GM23338 (cell line): ENCODE results near the gene COL24A1. TPM values are rescaled to one million over a fixed set of nuclear protein-coding genes. Genes with fewer than 3 reads are reported as not detected.
"Not testable (repeated sequence)": the region's sequence is repeated elsewhere in the genome, so short reads cannot be mapped to it uniquely, and the experiment has no call there.

Source experiments
- ATAC-seq: fragments of 200-7000 bp; cut with Tn5 transposase; 3 replicates; pipeline ENCODE4 v1.9.1; 2020
- DNase-seq: peaks from one replicate; pipeline ENCODE4 v3.0.0-alpha.2; 2015; ENCODE audit warnings: low spot score
- H2AFZ ChIP-seq: fragments of 200-600 bp; sonication (generic); 2 replicates; pipeline ENCODE4 v1.8.0; 2016; ENCODE audit warnings: antibody characterized with exemption, mild to moderate bottlenecking, moderate library complexity
- H3F3A ChIP-seq: fragments of 200-600 bp; sonication (generic); replicated peaks from 2 replicates; pipeline ENCODE4 v1.8.0; 2017; ENCODE audit warnings: antibody characterized with exemption, mixed run types, low read depth
- H3K27ac ChIP-seq: fragments of 200-600 bp; sonication (generic); 2 replicates; pipeline ENCODE4 v1.6.1; 2016; ENCODE audit warnings: low read depth
- H3K27me3 ChIP-seq: fragments of 200-600 bp; sonication (generic); 2 replicates; pipeline ENCODE4 v1.8.0; 2016; ENCODE audit warnings: mild to moderate bottlenecking, mixed run types, moderate library complexity; ENCODE audit not compliant: insufficient read depth
- H3K36me3 ChIP-seq: fragments of 200-600 bp; sonication (generic); 2 replicates; pipeline ENCODE4 v1.8.0; 2016; ENCODE audit warnings: mild to moderate bottlenecking; ENCODE audit not compliant: insufficient read depth
- H3K4me1 ChIP-seq: fragments of 200-600 bp; sonication (generic); 2 replicates; pipeline ENCODE4 v1.8.0; 2016; ENCODE audit warnings: mild to moderate bottlenecking, moderate library complexity; ENCODE audit not compliant: insufficient read depth
- H3K4me2 ChIP-seq: fragments of 200-600 bp; sonication (generic); 2 replicates; pipeline ENCODE4 v1.7.1; 2017; ENCODE audit warnings: mixed run types
- H3K4me3 ChIP-seq: fragments of 200-600 bp; sonication (generic); 2 replicates; pipeline ENCODE4 v1.6.1; 2016; ENCODE audit warnings: mixed run types
- H3K79me2 ChIP-seq: fragments of 200-600 bp; sonication (generic); replicated peaks from 2 replicates; pipeline ENCODE4 v1.8.0; 2017; ENCODE audit warnings: mild to moderate bottlenecking; ENCODE audit not compliant: insufficient read depth
- H3K9me2 ChIP-seq: fragments of 200-600 bp; sonication (generic); 2 replicates; pipeline ENCODE4 v1.8.0; 2017; ENCODE audit not compliant: insufficient read depth
- H4K20me1 ChIP-seq: fragments of 200-600 bp; sonication (generic); replicated peaks from 2 replicates; pipeline ENCODE4 v1.8.0; 2017; ENCODE audit warnings: mild to moderate bottlenecking; ENCODE audit not compliant: insufficient read depth
- H3K27ac Mint-ChIP-seq: 2 replicates; pipeline ENCODE4 v1.8.0; 2020; ENCODE audit warnings: inconsistent platforms, mild to moderate bottlenecking, moderate library complexity, mixed read lengths
- H3K27me3 Mint-ChIP-seq: 3 replicates; pipeline ENCODE4 v1.8.0; 2022; ENCODE audit warnings: low read depth, mild to moderate bottlenecking, moderate library complexity, mixed read lengths, inconsistent platforms; ENCODE audit not compliant: insufficient read depth, poor library complexity
- H3K36me3 Mint-ChIP-seq: 3 replicates; pipeline ENCODE4 v1.8.0; 2021; ENCODE audit warnings: low read depth, mild to moderate bottlenecking, inconsistent platforms, moderate library complexity, mixed read lengths
- H3K4me1 Mint-ChIP-seq: 3 replicates; pipeline ENCODE4 v1.8.0; 2020; ENCODE audit warnings: mild to moderate bottlenecking, inconsistent platforms, mixed read lengths
- H3K4me3 Mint-ChIP-seq: 3 replicates; pipeline ENCODE4 v1.8.0; 2021; ENCODE audit warnings: moderate library complexity, mild to moderate bottlenecking, inconsistent platforms, mixed read lengths
- H3K9me3 Mint-ChIP-seq: 3 replicates; pipeline ENCODE4 v1.8.0; 2020; ENCODE audit warnings: moderate library complexity, mild to moderate bottlenecking, inconsistent platforms, mixed read lengths
- CREB1 ChIP-seq: fragments of 250-450 bp; sonication (Bioruptor Pico); IDR thresholded peaks from 2 replicates; pipeline ENCODE4 v1.5.0; 2020; ENCODE audit warnings: low read depth, mild to moderate bottlenecking, moderate library complexity
- ETS1 ChIP-seq: IDR thresholded peaks from 2 replicates; pipeline ENCODE4 v1.6.1; 2016; ENCODE audit warnings: antibody characterized with exemption
- EZH2 ChIP-seq: fragments of 200-600 bp; sonication (generic); IDR thresholded peaks from one replicate; pipeline ENCODE4 v1.8.0; 2017; ENCODE audit warnings: antibody characterized with exemption, mild to moderate bottlenecking, low read depth; ENCODE audit not compliant: unreplicated experiment
- EZH2phosphoT487 ChIP-seq: fragments of 200-600 bp; sonication (generic); IDR thresholded peaks from one replicate; pipeline ENCODE4 v1.8.1; 2018; ENCODE audit warnings: antibody characterized with exemption; ENCODE audit not compliant: unreplicated experiment
- JUNB ChIP-seq: IDR thresholded peaks from one replicate; pipeline ENCODE4 v1.6.1; 2016; ENCODE audit warnings: antibody characterized with exemption; ENCODE audit not compliant: unreplicated experiment
- NANOG ChIP-seq: IDR thresholded peaks from 2 replicates; pipeline ENCODE4 v1.6.1; 2016; ENCODE audit warnings: antibody characterized with exemption, borderline replicate concordance
- POLR2AphosphoS5 ChIP-seq: IDR thresholded peaks from 2 replicates; pipeline ENCODE4 v1.6.1; 2016; ENCODE audit warnings: antibody characterized with exemption, low read depth
- REST ChIP-seq: IDR thresholded peaks from one replicate; pipeline ENCODE4 v1.6.1; 2018; ENCODE audit warnings: antibody characterized with exemption; ENCODE audit not compliant: unreplicated experiment
- STAT1 ChIP-seq: IDR thresholded peaks from one replicate; pipeline ENCODE4 v1.6.1; 2016; ENCODE audit warnings: antibody characterized with exemption; ENCODE audit not compliant: unreplicated experiment
- ZNF114 ChIP-seq: fragments of 250-450 bp; sonication (Bioruptor Pico); IDR thresholded peaks from 2 replicates; pipeline ENCODE4 v1.5.0; 2020; ENCODE audit warnings: mild to moderate bottlenecking, moderate library complexity
- ZNF331 ChIP-seq: fragments of 250-450 bp; sonication (Bioruptor Pico); IDR thresholded peaks from 2 replicates; pipeline ENCODE4 v1.5.0; 2020; ENCODE audit warnings: low read depth, mild to moderate bottlenecking, moderate library complexity
- ZNF462 ChIP-seq: fragments of 250-450 bp; sonication (Bioruptor Pico); IDR thresholded peaks from 2 replicates; pipeline ENCODE4 v1.5.0; 2020; ENCODE audit warnings: mild to moderate bottlenecking, moderate library complexity
- polyA plus RNA-seq: library from polyadenylated mRNA; unstranded; fragments of >200 nt; fragmentation: Nextera tagmentation; extraction: Ambion mirVana; gene quantifications from 2 replicates; pipeline ENCODE4 v1.2.1, GENCODE V29; 2016
- total RNA-seq: library from RNA; depleted of rRNA; stranded (reverse); fragments of >200 nt; shearing (Covaris generic); gene quantifications from 2 replicates; pipeline ENCODE4 v1.2.3, GENCODE V29; 2014

Gene COL24A1
- total and polyA plus RNA-seq, 2 experiments from 2014 or later: 1.2 to 2.1 TPM

GRCh38 chr1:85863639-85864038, 292.9 kb downstream of the COL24A1 start:
- not testable (repeated sequence) for H3K4me3 ChIP-seq, H3K27me3 Mint-ChIP-seq, H3K9me3 Mint-ChIP-seq, ATAC-seq, H2AFZ ChIP-seq, H3K4me3 Mint-ChIP-seq, H3K27ac ChIP-seq, DNase-seq, H3K27ac Mint-ChIP-seq, H3K4me1 ChIP-seq, H4K20me1 ChIP-seq, H3K36me3 Mint-ChIP-seq, H3F3A ChIP-seq, H3K4me2 ChIP-seq, H3K27me3 ChIP-seq, H3K4me1 Mint-ChIP-seq, H3K79me2 ChIP-seq, H3K9me2 ChIP-seq, H3K36me3 ChIP-seq

GRCh38 chr1:85862456-85862855, 294.1 kb downstream of the COL24A1 start:
- Mint-ChIP-seq H3K4me3 (no peak overlapping the region), H3K27me3 (no peaks in the 10 kb centered on the region), H3K36me3 (no peaks in the 10 kb centered on the region), H3K4me1 (peaks cover 2% of the 10 kb centered on the region; the same call in 1 of the 3 replicates), H3K9me3 (no peaks in the 10 kb centered on the region), H3K27ac (no peak overlapping the region)
- Histone ChIP-seq H3K9me2 (no peaks in the 10 kb centered on the region), H3K36me3 (no peaks in the 10 kb centered on the region), H3K4me1 (no peaks in the 10 kb centered on the region), H3K79me2 (no peaks in the 10 kb centered on the region), H3K27me3 (no peaks in the 10 kb centered on the region), H3K4me2 (no peak overlapping the region), H3F3A (no peaks in the 10 kb centered on the region), H3K4me3 (no peak overlapping the region), H3K27ac (no peak overlapping the region), H2AFZ (no peak overlapping the region), H4K20me1 (no peaks in the 10 kb centered on the region)
- no peak for DNase-seq
- ATAC-seq: no peak
- TF ChIP-seq STAT1: no peak
- TF ChIP-seq REST: no peak
- TF ChIP-seq NANOG: no peak
- TF ChIP-seq JUNB: no peak
- no peak for TF ChIP-seq ZNF114
- no peak for TF ChIP-seq ETS1
- TF ChIP-seq CREB1 (CRISPR knock-in tag): no peak
- TF ChIP-seq POLR2AphosphoS5: no peak
- TF ChIP-seq ZNF462 (CRISPR knock-in tag): no peak
- TF ChIP-seq EZH2phosphoT487: no peak
- TF ChIP-seq EZH2: no peak
- no peak for TF ChIP-seq ZNF331
